SK-N-DZ (cell line): Measurements from ENCODE around the gene SMARCD1. TPM values are rescaled to one million over a fixed set of nuclear protein-coding genes. Genes with fewer than 3 reads are reported as not detected.

Experiments
- DNase-seq: peaks from one replicate; pipeline ENCODE4 v3.0.0-alpha.2; 2015; ENCODE audit warnings: low spot score
- polyA plus RNA-seq, 2 experiments: library from polyadenylated mRNA; depleted of rRNA; stranded (reverse); fragments of >200 nt; gene quantifications; 2 replicates each; pipeline ENCODE4 v1.2.3, GENCODE V29; 2014

SMARCD1 gene
- polyA plus RNA-seq (2014; cell fraction: cytosol; rRNA removed), result 157 and 166 TPM in 2 replicates
- 97.6 and 155 TPM in 2 replicates for polyA plus RNA-seq (2014; cell fraction: nucleus; rRNA removed)

DNA sequence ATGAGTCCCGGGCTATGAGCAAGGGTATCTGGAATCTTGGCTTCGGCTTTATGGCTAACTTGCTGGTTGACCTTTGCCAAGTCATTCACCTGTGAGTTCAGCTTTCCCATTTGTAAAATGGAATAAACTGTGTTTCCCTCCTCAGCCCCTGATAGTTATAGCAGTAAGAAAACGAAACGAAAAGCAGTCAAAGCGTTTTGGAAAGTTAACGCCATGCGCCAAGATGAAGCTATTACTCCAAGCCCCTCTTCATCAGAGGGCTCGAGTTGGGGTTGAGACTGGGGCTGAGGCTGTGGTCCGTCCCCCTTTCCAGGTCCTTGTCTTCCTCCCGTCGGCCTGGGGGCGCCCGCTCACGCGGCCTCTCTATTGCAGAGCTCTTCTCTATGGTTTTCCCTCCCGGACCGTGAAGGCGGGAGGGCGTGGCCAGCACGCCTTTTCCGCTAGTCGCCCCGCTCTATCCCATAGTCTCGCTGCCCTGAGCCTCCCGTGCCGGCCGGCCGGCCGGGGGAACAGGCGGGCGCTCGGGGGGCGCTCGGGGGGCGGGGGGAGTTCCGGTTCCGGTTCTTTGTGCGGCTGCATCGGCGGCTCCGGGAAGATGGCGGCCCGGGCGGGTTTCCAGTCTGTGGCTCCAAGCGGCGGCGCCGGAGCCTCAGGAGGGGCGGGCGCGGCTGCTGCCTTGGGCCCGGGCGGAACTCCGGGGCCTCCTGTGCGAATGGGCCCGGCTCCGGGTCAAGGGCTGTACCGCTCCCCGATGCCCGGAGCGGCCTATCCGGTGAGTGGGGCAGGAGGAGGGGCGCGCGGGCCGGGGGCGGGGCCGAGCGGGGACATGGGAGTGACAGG, at the start of gene SMARCD1:
SMARCD1 (plus strand) TSS at position 568 of the 840 bp plus-strand sequence; CDS start at position 596, 28 bp downstream.
- peak; percentile 98 for DNase-seq

GRCh38 chr12:50038336-50038735, 46.8 kb upstream of the SMARCD1 start:
- DNase-seq, result no peak

GRCh38 chr12:50039151-50039835, 45.8 kb upstream of the SMARCD1 start:
- DNase-seq, result peak; percentile 82

DNA sequence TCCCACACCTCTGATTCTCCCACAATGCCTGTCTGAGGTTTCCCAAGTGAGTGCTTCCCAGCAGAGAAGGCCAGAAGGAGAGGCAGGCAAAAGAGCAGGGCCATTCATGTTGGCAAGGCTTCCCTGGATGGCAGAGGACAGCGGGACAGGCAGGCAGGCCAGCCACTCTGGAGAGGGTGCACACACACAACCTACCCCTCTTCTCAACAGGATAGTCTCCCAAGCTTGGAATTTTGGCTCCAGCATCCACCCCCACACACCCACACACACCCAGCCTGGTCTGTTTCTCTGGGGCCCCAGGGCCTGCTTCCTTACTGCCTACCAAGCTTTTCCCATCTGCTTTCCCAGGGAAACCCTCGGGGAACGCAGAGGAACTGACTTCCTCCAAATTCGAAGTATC, 44.5 kb upstream of the SMARCD1 start:
- no peak for DNase-seq

- no peak for DNase-seq
Observed at GRCh38 chr12:50041062-50041860, 43.9 kb upstream of the SMARCD1 start.

DNA sequence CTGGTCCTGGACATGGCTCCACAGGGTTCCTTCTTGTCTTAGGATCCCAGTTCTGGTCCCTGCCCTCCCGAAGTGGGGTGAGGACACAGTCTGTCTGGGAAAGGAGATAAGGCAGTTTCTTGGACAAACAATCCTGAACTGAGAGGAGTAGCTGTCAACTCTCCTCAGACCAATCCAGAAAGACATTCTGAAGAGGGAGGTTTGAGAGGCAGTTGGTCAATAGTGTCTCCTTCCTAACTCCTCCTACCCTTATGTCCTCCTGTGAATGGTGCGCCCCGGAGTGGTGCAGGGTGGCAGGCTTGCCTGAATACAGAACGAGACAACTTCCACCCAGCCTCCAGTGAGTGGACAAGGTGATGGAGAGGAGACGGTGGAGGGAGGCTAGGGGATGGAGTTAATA, 43.2 kb upstream of the SMARCD1 start:
- DNase-seq, result no peak

GRCh38 chr12:50042693-50043092, 42.4 kb upstream of the SMARCD1 start:
- DNase-seq, result no peak

DNA sequence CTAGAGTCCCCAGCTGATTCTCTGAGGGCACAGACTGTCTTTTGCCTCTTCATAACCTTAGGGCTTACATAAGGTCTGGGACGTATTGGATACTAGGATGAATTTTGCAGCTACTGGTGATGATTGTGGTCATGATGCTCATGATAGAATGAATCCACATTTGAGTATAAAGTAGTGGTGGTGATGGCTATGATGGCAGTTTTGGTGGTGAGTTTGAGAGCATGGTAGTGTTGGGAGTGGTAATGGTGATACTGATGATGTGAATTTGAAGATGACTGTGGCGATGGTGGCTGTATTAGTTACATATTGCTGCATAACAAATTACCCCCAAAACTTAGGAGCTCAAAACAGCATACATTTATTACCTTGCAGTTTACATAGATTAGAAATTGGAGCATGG, 41.8 kb upstream of the SMARCD1 start:
- DNase-seq, result no peak

DNA sequence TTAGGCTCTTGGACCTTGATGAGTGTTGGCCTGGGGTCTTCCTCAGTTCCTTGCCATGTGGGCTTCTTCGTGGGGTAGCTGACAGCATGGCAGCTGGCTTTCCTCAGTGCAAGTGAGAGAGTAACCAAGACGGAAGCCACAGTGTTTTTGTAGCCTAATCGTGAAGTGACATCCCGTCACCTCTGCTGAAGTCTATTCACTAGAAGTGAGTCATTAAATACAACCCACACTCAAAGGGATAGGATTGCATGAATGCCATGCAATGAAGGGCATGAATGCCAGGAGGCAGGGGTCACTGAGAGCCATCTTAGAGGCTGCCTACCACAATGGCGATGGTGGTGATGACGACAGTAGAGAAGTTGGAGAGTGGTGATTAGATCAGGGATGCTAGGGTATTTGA, 41.3 kb upstream of the SMARCD1 start:
- DNase-seq, result no peak

DNA sequence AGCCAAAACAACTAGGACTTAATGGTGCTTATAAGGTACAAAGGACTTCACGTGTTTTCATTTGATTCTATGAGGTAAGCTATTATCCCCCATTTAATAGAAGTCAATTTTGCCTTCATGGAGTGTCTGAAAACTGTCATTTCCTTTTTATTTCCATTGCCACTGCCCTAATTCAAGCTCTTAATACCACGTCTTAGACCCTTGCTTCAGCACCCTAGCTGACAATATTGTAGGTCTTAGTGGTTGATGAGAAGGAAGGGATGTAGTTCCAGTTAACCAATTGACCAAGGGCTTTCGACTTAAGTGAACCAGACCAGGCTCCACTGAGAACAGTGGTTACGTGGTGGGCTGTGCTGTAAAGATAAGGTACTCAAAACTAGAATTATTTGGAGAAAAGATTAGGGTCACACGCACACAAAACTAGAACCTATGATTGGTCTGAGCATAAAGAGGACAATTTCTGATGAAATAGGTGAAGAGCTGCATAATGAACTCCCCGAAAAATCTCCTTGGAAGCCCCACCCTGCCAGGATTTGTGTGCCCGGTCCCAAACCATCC, 37.4 kb upstream of the SMARCD1 start:
- DNase-seq, result no peak

DNA sequence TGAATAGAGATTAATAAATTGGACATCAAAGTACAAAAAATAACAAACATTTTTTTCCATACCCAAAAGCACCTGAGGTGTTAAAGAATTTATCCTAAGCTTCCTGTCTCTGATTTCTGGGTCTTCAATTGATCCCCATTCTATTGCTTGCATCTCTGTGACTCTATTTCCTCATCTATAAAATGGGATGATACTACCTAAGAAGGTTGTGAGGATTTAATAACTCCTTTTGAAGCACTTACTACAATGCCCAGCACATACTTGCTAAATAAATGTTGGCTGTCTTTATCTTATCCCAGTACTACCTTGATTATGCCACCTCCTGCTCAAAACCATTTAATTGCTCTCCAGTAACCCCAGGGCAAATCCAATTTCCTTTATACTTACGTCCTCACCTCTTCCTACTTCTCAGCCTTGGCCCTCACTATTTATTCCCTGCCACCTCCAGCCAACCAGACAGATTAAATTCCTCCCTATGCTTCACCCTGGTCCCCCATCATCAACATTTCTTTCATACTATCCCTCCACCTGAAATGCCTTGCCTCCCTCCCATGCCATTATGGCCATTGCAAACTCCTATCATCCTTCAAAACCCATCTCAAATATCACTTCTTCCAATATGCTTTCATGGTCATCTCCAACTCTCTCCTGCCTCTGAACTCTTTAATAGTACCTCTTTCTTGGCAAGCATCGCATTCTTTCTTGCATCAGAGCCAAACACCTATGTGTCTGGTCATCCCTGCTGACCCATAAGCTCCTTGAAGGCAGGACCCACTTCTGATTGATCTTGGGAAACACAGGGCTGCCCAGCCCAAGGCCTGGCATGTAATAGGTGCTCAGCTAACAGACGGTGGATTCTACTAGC, 35.7 kb upstream of the SMARCD1 start:
- DNase-seq, result no peak

- no peak for DNase-seq
Observed at GRCh38 chr12:50050119-50050385, 35.1 kb upstream of the SMARCD1 start.

GRCh38 chr12:50050410-50051098, 34.6 kb upstream of the SMARCD1 start:
- DNase-seq, result no peak

DNA sequence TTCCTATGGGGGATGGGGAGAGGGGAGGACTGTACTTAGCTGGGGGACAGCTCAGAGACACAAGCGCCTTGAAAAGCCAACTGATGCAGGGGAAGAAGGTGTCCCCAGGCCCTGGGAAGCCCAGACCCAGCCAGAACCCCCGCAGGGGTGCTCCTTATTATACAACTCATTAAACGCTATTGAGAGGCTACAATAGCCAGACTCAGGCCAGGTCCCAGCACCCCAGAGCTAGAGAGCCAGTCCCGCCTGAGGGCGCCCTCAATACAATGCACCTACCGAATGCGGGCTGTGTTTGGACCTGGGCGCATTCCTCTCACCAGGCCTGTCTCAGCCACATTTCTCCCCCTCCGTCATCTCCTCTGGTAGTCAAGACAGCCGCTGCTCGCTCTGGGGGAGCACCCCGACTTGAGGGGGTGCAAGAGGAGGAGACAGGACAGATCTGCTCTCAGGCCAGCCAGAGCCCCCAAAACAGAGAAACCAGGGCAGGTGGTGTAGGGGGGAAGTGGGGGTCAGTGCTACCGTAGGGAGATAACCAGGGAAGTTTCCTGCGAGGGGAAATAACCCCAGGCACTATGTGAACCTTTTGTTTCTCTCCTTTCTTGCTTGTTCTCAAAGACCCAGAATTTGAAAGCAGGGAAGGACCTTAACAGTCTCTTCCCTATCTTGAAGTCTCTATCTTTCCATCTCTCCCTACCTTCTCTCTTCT, 33.9 kb upstream of the SMARCD1 start:
- DNase-seq, result no peak

GRCh38 chr12:50052544-50052943, 32.6 kb upstream of the SMARCD1 start:
- DNase-seq, result no peak

DNA sequence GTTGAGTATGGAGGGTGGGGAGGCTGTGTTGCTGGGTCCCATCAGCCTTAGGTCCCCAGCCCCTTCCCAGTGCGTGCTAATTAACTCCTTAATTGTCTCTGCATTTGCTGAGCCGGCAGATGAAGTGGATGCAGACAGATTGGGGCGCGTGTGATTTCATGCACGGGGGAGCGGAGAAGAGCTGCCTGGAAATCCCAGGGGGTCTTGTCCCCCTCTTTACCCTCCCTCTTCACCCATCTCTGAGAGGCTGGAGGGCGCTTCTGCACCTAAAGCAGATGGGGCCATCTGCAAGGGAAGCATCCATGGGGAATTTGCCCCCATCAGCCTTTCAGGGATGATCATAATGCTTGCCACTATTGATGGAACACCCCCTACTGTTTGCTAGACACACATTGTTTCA, 32.2 kb upstream of the SMARCD1 start:
- DNase-seq, result no peak

DNA sequence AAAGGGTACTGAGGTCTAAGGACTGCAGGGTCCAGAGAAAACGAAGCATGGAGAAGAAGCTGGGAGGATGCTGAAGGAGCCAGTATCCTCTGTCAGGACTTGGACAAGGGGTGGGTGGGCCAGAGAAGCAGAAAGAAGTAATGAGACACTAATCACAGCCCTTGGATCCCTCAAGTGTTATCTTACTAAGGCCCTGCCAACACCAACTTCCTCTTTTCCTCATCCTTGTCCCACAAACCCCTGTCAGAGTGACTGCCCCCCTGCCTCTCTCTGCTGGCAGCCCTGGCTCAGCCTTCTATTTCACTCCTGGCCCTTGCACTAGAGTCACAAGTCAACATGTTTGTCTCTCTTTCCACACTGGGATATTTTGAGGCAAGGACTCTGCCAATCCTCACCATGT, 31.6 kb upstream of the SMARCD1 start:
- DNase-seq, result no peak

- peak; percentile 70 for DNase-seq
Observed at GRCh38 chr12:50055831-50056638, 29.1 kb upstream of the SMARCD1 start.

DNA sequence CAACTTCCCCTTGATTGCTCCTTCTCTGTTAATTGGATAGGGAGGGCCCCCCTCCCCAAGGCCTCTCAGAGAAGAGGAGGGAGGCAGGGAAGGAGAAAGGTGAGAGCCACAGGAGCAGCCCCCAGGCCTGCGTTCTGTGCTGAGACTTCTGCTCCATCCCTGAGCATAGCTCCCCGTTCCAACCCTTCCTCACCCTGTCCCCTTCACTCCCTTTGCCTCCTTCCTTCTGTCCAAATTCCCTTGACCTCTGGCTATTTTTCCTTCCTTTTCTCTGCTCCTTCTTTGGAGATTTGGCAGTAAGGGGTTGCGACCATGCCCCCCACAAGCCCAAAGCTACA, 28.5 kb upstream of the SMARCD1 start:
- no peak for DNase-seq
